SIG-M5 treated with dmso at 0.1 percent for 504 hours (cell line): ENCODE data around the gene PDE4B.
"Not testable (repeated sequence)": the region's sequence is repeated elsewhere in the genome, so short reads cannot be mapped to it uniquely, and the experiment has no call there.

Experiments
- DNase-seq: peaks from one replicate; lab custom pipeline; 2025; ENCODE audit not compliant: unreplicated experiment; lab: John Stamatoyannopoulos, UW

The PDE4B gene

GRCh38 chr1:66112744-66113400 lies 320.2 kb downstream of the PDE4B start:
- no peak for DNase-seq

GRCh38 chr1:66119148-66119547 lies 326.5 kb downstream of the PDE4B start:
- DNase-seq = no peak

- DNase-seq = no peak
Observed at GRCh38 chr1:66124670-66125069, 332.0 kb downstream of the PDE4B start.

- not testable (repeated sequence) for DNase-seq
Observed at GRCh38 chr1:66128641-66129040, 335.9 kb downstream of the PDE4B start.

GRCh38 chr1:66132324-66132723 lies 339.6 kb downstream of the PDE4B start:
- no peak for DNase-seq

GRCh38 chr1:66134004-66134403 lies 341.3 kb downstream of the PDE4B start:
- no peak for DNase-seq

- no peak for DNase-seq
Observed at GRCh38 chr1:66135161-66135560, 342.5 kb downstream of the PDE4B start.

- DNase-seq = not testable (repeated sequence)
Observed at GRCh38 chr1:66136423-66136822, 343.7 kb downstream of the PDE4B start.

GRCh38 chr1:66137235-66137634 lies 344.5 kb downstream of the PDE4B start:
- no peak for DNase-seq

GRCh38 chr1:66138613-66139012 lies 345.9 kb downstream of the PDE4B start:
- no peak for DNase-seq

GRCh38 chr1:66140072-66140471 lies 347.4 kb downstream of the PDE4B start:
- no peak for DNase-seq

GRCh38 chr1:66143651-66144050 lies 351.0 kb downstream of the PDE4B start:
- no peak for DNase-seq

- no peak for DNase-seq
Observed at GRCh38 chr1:66147226-66147835, 354.6 kb downstream of the PDE4B start.

- DNase-seq = no peak
Observed at GRCh38 chr1:66152034-66152433, 359.3 kb downstream of the PDE4B start.

- DNase-seq = no peak
Observed at GRCh38 chr1:66154394-66154793, 361.7 kb downstream of the PDE4B start.

- DNase-seq = no peak
Observed at GRCh38 chr1:66156144-66156543, 363.4 kb downstream of the PDE4B start.

GRCh38 chr1:66159800-66160199 lies 367.1 kb downstream of the PDE4B start:
- DNase-seq = no peak

- DNase-seq = no peak
Observed at GRCh38 chr1:66160719-66161118, 368.0 kb downstream of the PDE4B start.

- DNase-seq = no peak
Observed at GRCh38 chr1:66166753-66167152, 374.1 kb downstream of the PDE4B start.

- no peak for DNase-seq
Observed at GRCh38 chr1:66167267-66167666, 374.6 kb downstream of the PDE4B start.

- no peak for DNase-seq
Observed at GRCh38 chr1:66168467-66168887, 375.8 kb downstream of the PDE4B start.

- no peak for DNase-seq
Observed at GRCh38 chr1:66168948-66169671, 376.4 kb downstream of the PDE4B start.
